GM18511 (cell line): Measurements from ENCODE around the gene ZCCHC7.

Source experiments
- ATAC-seq: cut with Tn5 transposase; IDR thresholded peaks from one replicate; pipeline ENCODE4 v1.9.1; 2021; ENCODE audit warnings: mild to moderate bottlenecking, moderate library complexity; ENCODE audit not compliant: unreplicated experiment

ZCCHC7 gene

DNA sequence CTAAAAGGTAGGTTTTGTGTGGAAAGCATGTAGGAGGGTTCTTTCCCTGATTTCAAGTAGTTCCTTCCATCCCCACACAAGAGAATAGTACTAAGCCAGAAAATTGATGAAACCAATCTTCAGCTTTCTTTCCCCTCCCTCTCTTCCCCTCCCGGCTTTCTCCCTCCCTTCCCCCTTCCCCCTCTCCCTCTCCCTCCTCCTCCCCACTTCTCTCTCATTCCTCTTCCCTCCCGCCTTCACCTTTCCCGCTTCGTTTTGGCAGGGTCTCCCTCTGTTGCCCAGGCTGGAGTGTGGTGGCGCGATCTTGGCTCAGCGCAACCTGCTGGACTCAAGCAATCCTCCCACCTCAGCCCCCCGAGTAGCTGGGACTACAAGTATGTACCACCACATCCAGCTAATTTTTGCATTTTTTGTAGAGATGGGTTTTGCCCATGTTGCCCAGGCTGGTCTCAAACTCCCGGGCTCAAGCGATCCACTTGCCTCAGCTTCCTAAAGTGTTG, 85.8 kb downstream of the ZCCHC7 start:
- no peak for ATAC-seq

DNA sequence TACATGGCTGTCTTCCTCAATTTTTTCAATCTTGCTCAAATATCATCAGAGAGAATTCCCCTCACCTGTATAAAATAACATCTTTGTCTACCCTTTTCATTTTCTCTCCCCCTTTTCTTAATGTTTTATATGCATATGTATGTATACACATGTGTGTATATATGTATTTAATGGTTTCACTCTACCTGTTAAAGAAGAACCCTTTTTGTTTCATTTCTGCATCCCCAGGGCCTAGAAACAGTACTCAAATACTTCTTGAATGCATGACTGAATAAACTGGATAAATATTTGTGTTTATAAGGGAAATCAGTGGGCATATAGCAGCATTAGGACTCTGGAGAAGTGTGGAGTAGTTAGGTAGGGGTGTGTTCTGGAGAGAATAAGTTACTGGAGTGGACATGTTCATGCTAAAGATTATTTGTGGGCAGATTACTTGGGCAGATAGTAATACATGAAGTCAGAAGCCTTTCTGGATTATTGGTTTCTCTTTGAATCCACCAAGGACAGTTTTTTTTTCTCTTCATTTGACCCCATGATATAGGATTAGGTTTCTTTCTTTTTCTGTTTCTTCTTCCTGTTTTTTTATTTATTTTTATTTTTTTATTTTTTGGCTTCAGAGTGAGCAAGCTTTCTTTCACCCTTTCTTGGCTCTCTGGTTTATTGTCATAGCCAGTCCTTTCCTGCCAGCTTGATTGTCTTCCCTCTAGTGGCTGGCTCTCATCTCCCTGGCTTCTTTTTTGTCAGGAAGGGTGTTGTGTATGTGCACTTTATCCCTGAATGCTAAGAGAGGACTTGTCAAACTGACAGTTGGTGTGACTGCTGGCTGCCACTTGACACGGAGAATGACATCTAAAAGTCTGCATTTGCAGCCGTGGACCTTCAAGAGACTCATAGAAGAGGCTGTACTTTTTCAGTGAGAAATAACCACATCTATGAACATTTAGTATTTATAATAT, 89.3 kb downstream of the ZCCHC7 start:
- ATAC-seq = no peak

DNA sequence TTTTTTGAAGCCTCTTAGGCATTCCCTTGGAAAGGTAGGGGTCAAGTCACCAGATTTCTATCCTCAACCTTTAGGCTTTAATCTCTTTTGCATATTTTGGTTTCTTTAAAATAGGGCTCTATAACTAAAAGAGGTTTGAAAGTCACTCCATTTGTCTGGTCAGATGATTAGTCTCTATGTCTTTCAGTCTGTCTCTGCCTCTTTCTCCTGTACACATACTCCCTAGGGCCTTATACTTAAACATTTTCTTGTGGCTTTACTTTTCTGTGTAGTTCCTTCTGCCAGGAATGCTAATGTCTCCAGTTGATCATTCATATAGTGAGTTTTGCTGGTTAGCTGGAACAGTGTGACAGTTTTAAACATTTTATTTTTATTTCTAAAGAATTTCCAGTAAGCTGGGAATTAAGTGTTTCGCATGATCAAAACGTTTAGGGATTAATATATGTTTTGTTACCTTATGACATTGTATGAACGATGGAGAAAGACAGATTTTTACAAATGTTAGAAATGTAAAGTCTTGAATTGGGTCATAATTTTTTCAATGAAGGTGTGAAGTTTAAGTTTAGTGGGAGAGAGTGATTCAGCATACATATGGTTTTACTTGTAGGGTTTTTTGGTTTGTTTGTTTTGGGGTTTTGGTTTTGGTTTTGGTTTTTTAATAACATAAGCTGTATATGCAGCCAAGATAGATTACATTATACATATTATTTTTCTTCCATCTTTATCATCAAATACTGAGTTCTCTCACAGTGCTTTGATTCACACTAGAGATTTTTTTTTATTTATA, 90.6 kb downstream of the ZCCHC7 start:
- no peak for ATAC-seq

DNA sequence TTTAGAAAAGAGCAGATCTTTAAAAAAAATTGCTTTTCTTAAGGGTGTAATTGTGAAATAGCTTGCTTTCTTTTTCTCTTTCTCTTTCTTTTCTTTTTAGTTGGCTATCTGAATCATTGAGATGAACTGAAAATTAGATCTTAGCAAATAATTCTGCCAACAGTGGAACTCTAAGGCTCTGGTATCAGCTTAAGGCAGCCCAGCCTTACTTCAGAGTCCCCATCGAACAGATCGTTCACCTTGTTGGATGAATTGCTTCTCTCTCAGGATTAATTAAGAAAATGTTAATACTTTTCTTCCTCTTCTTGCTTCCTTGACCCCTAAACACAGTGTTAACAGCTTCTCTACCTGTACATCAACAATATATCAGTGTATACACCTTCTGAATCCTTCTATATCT, 92.1 kb downstream of the ZCCHC7 start:
- ATAC-seq = no peak

DNA sequence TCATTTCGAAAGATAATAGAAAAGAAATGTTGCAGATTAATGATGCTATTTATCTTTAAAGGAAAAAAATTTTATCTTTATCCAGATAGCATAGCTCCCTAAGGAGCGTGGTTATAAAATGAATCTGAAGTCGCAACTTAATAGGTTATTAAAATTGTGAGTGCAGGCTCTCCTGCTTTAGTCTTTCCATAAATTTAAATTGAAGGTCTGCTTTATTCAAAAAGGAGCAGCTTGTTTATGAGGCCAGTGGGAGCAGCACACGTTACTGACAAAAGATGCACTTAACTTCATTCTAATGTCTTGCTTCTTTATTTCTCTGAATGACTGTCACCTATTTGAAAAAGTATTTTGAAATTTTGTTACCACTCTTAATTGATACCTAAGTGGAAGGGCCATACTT, 95.0 kb downstream of the ZCCHC7 start:
- no peak for ATAC-seq

DNA sequence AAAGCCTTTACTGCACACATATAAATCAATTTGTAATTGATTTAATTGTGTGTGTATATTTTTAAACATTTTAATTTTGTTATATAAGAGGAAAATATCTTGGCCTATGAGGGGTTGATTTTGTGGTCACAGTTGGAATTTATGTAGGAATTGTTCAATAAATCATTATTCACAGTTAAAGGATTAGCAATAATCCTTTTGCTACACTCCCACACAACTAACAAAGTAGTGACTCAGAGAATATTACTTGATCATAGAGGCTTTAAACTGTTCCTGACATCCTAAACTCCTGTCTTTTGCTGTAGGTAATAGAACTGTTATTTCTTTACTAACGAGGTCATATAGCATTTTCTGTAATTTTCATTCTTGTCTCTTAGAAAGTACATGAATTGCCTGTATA, 95.5 kb downstream of the ZCCHC7 start:
- no peak for ATAC-seq

DNA sequence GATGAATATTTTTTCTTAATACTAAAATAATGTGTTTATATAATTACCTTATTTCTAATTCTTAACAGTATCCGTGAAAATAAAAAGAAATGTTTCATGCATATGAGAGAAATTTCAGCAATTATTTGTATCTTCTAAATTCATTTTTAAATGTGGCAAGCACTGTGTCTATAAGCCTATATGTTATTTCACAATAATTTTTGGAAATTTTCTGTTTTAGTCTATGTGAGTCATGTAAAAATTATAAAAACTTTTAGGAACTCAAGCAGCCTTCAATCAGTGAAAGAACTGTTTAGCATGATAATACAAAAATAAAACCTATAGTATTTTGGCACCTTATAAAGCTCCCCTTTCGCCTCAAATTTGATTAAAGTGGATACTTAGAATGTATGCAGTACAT, 96.8 kb downstream of the ZCCHC7 start:
- ATAC-seq = no peak

DNA sequence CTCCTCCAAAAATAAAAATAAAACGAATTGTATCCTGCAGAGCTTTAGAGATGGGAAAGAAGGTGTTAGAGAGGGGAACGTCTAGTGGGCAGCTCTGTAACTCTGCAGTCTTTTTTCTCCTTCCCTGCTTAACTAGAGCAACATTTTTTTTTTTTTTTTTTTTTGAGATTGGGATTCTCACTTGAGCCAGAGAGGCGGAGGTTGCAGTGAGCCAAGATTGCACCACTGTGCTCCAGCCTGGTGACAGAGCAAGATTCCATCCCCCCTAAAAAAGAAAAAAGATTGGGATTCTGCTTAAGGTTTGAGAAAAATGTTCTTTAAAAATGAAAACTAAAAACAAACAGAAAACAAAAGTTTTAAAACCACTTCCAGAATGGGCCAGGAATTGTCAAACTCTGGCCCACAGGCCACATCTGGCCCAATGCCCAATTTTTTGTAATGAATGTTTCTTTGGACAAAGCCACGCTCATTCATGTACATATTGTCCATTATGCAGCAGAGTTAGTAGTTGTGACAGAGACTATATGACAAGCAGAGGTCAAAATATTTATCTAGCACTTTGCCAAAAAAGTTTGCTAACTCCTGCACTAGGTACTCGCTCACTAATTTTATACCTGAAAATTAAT, 98.5 kb downstream of the ZCCHC7 start:
- no peak for ATAC-seq

DNA sequence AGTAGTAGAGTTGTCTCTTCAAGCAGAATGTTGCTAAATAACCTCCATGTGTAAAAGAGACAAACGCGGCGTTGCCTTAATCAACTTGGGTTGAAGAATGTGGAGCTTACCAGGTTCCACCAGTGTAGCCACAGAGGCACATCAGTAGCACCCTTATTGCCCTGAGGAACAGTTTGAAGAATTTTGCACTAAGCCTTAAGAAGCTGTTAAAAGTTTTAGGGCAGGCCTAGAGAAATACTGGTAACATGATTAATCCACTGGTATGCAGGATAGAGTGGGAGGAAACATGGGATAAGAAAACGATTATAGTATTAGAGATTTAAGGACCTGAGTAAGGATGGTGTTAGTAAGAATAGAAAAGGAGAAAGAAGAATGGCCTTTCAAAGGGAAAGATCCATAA, 100.6 kb downstream of the ZCCHC7 start:
- no peak for ATAC-seq

DNA sequence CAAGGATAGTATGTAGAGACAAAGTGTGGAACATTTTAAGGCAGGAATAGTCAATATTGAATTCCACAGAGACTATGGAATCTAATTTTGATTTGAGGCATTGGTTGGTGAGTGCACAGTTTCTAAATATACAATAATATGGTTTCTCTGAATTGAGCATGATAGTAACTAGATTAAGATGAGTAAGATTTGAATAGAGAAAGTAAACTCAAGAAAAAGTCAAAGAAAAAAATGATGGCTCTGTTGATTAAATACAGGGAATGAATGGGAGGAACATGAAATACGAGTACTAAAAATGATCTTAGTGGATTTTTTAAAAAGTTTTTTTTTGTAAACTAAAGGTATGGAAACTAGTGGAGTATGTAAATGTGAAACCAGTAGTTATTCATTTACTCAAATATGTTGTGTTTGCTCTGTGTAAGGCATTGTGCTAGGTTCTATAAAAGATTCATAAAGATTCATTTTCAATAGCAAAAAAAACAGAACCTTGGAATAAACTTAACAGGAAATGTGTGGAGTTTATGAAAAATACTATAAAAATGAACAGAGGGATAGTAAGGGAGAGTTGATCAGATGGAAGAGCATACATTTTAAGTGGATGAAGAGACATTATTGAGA, 101.2 kb downstream of the ZCCHC7 start:
- ATAC-seq = peak; percentile 65

DNA sequence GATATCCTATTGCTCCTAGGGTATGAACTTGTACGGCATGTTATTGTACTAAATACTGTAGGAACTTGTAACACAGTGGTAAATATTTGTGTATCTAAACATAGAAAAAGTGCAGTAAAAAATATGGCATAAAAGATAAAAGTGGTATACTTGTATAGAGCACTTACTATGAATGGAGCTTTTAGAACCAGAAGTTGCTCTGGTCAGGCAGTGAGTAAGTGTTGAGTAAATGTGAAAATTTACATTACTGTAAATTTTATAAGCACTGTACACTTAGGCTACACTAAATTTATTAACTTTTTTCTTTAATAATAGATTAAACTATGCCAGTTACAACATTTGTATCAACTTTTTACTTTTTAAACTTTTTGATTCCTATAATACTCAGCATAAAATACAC, 109.1 kb downstream of the ZCCHC7 start:
- no peak for ATAC-seq

DNA sequence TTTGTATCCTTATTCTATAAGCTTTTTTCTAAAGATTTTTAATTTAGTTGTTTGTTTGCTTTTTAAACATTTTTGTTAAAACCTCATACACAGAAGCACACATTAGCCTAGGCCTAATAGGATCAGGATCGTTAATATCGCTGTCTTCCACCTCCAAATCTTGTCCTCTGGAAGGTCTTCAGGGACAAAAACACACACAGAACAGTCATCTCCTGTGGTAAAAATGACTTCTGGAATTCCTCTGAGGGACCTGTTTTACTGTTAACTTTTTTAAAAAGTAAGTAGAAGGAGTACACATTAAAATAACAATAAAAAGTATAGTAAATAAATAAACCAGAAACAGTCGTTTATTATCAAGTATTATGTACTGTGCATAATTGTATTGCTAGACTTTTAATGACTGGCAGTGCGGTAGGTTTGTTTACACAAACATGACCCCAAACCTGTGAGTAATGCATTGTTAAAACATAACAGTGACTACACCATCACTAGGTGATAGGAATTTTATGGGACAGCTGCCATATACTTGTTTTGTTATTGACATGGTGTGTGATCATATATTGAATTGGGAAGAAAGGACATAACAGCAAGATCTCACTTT, 109.6 kb downstream of the ZCCHC7 start:
- ATAC-seq = no peak

DNA sequence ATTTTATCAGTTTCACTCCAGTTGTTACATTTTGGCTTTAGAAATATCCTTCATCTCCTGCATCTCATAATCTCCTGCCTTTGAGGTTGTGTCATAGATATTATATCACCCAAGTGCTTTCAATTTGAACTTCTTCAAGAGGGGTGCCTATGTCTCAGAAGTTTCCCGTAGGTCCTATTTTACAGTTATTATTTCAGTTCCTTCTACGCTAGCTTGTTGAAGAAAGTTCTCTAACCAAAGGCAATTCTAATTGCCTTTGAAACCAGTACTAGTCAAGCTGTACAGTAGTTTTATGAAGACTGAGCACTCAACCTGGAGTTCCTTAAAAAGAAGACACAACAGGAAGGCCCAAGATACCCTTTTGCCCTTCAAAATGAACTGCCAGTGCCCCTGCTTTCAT, 116.4 kb downstream of the ZCCHC7 start:
- ATAC-seq = no peak

DNA sequence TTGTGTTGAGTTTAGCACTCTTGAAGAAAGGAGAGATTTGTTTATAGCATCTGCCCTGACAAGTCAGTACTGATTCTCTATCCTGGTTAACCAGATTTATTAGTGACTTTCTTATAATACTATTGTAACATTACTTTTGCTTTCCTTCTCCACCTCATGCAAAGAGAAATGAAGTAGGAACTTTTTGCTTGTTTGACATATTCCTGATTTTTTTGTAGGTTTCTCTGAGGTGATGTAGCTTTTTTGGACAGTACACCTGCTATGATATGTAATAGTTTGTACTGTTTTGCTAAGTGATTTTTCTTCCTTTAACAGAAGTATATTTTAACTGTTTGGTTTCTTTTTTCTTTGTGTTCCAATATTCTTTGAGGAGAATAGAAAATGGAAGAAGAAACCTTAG, 117.7 kb downstream of the ZCCHC7 start:
- ATAC-seq = no peak

DNA sequence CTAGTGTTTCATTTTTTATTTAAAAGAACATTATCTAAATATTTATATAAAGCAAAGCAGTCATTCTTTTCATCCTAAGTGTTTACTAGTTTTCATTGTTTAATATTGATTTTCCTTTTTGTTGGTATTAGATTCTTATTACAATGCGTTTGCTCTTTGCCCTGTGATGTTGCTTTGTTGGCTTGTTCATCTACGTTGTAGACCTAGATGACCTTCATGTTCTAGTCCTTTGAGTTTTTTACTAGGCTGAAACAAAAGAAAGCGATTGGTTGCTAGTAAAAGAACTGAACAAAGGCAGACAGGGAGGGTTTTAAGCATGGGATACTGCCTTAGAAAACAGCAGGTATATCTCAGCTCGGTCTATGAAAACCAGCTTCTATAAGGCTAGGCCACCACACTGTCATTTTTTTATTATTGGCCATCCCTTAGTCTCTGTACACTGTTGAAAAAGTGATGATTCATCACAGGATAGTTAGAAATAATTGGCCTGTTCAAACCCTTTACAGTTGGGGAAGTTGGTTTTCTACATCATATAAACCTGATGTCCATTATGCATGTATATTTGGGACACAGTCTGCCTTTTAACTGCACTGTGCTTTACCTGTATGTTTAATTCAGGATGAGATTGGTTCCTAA, 119.0 kb downstream of the ZCCHC7 start:
- no peak for ATAC-seq

DNA sequence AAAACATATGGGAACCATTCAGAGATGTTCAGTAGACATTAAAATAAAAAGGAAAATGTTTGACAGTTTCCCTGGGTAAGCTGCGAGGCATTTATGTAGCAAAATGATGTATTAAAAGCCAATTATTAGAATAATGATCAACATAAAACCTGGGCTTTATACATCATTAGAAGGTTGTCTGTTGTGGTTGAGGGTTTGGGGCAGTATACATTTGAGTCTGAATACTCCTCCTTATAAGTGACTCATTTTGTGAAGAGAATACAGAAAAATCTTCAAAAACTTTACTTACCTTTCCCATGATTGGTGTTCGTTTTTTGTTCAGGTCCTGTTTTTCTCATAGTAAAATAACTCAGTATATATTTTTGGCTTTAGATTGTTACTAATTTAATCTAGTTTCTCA, 119.5 kb downstream of the ZCCHC7 start:
- ATAC-seq = no peak

DNA sequence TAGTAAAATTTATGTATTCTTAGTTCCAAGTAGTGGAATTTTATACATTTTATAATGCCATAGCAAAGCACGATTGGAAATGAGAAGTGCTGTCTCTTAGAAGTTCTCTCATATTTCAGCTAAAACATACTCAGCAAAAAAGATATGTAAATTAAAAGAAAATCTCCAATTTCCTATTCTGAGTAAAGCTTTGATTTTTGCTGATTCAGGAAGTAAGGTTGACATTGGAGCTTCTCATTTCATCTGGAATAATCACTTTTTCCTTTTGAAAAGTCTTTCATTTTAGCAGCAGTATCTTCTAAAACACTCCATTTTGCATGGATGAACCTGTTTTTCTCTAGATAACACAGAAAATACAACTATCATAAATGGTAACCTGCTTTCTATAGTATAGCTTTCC, 121.0 kb downstream of the ZCCHC7 start:
- ATAC-seq = no peak

DNA sequence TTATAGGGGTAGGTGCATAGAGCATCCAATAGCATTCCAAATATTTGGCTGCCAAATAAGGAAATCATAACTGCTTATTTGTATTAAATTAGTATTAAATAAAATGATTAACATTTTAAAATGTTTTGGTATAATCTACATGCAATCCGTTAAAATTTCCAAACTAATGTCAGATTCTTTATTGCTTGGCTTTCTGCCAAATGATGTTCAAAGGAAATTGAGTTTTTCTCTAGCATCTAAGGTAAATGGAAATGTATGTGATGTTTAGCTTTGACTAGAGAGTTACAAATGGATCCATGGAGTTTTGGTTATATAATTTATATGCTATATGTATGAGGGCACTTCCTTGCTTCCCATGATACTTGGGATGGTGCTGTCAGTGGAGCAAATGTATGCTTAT, 121.7 kb downstream of the ZCCHC7 start:
- no peak for ATAC-seq

DNA sequence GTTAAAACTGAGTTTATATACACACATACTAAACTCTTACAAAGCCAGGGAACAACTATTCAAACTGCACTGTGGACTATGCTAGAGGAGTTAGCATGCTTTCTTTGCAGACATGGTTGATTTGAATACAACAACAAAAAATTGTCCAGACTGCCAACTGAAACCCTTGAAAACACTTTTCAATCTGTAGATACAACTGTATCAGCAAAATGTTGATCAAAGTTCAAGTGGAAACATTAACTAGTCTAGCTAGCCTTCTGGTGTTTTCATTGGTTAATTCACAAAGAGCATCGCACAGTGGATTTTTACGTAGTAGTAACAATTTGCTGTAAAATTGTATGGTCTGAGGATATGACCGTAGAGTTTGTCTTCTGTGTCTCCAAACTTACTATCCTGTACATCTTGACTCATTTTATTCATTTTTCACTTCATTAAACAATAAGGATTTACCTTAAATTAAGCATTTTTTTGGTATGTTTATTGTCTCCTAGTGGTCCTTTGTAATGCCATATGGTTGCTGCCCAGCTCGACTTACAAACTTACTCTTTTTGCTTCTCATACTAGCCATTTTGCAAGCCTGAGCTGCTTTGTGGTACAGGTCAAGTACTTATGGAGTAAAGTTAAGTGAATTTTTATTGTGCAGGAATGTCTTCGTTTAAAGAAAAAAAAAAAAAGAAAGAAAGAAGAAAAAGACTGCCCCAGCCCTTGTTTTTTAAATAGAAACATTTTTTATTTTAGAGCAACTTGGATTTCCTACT, 123.4 kb downstream of the ZCCHC7 start:
- ATAC-seq = no peak
